NCI-H345 (cell line): ENCODE data around the gene LRMDA.

ENCODE experiments used
- DNase-seq: peaks from one replicate; lab custom pipeline; 2025; lab: John Stamatoyannopoulos, UW

The LRMDA gene

GRCh38 chr10:76440426-76440825 is 1009.0 kb downstream of the LRMDA start:
- no peak for DNase-seq

GRCh38 chr10:76442113-76442512 is 1010.7 kb downstream of the LRMDA start:
- no peak for DNase-seq

DNA sequence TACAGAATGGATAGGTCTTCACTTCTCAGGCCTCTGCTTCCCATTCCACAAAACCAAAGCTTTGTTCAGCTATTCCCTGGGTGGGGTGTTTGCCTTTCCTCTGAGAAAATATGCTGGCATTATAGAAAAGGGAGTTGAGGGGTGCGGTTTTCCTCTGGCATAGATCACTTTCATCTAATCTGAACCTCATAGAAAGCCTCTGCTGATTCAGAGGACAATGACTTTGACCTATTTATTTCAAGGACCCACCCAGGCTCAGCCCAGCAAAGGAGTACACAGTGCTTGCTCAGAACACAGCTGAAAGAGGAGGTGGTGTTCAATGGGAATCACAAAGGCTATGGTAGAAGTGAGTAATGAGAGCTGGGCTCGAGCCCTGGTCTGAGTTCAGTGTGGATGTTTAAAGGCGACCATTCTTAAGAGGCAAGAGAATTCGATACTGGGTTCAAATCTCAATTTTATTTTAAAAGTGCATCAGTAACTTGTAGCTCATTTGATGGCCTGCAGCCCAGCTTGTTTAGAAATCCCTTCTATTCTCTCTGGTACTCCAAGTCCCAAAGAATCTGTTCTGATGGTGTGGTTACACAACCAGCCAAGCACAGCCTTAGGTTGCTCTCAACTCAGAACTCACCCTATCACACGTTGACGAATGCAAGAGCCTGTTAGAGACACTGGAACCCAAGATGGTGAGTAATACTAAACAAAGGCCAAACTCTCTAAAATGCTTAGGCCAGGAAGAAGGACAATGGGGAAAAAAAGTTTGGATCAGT is 1012.8 kb downstream of the LRMDA start:
- no peak for DNase-seq

DNA sequence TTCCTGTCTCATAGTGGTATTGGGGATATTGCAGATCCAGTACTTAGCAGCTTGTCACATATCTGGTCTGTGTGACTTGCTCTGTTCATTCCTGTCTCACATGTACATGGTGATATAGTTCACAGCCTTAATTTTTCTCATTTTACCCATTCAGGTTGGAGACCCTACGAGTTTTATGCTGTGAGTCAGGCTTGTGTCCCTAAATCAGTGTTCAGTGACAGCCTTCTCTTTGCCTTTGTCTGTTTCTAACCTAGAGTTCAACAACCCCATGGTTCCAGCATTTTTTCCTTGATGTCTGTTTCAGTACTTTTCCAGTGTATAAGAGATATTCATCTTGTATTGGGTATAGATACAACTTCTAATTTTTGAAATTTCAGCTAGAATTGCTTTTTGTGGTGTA is 1016.2 kb downstream of the LRMDA start:
- no peak for DNase-seq

GRCh38 chr10:76451911-76452310 is 1020.5 kb downstream of the LRMDA start:
- no peak for DNase-seq

DNA sequence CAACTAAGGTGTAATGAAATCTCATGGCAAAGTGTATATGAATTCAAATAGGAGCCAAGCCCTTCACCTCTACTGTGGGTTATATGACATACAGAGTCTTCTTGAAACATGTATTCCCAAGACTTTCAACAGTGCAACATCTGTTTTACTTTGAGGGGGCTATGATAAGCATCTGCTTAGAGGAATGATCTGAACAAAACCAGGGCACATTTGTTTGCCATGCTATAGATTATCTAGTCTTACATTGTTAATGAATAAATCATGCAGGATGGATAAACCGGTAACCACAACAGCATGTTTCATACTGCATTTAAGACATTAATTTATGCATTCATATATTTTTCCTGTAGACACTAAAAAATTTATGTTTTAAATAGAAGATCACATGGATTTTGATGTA is 1021.9 kb downstream of the LRMDA start:
- no peak for DNase-seq

- no peak for DNase-seq
These were observed 1022.6 kb downstream of the LRMDA start for GRCh38 chr10:76453997-76454396.

DNA sequence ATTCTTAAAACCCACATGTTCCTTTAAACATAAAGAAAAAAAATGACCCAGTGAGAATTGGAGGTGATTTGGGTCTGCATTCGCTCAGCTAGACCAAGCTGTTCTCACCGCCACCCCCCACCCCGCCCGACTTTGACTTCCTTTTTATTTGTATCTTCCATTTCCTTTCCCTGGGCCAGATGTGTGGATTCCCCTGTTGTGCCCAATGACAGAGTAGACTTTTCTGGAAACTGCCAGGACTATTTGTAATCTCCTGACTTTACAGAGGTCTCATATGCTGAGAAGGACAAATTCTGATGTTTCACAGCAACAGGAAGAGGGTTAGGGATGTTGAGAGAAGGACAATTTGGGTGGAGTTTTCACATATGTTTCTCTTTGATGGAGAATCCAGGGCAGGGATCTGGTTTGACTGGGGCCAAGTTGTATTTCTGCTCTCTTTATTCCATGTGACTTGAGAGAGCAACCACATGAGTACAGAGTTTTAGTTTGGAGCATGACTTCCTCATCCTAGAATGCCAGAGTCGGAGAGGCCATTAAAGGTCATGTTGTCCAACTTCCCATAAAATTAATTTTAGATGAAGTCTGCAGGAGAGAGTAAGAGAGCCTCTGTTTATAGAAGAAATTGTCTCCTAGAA is 1023.2 kb downstream of the LRMDA start:
- no peak for DNase-seq

GRCh38 chr10:76456197-76456596 is 1024.8 kb downstream of the LRMDA start:
- no peak for DNase-seq

DNA sequence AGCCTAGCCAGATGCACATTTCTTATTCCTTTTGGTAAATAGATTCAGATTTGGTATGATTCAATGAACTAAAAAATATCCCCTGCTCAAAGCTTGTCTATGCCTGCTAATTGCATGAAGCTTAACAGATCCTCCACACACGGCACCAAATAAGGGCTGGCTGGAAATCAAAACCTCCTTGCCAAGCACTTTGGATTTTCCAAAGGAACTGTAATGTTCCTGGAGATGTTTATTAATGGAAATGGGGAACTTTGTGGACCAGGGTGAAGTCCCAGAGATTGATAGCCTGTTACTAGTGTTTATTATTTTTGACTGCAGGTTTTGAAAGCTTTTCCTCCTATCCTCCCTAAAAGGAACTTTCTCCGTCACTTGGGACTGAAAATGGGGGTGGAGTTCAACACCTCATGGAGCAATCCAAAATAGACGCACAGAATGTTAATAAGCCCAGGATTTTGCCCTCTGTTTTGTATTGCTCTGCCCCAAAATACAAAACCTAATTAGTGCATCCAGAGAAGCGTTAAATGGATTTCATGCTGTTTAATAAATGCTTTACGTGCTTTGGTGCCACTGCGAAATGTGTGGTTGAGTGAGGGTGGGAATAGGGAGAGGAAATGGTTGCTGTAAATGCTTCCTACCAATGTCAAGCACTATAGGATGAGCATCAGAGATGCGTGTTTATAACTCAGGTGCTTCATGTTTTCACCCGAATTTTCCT is 1027.7 kb downstream of the LRMDA start:
- no peak for DNase-seq

- no peak for DNase-seq
These were observed 1029.6 kb downstream of the LRMDA start for GRCh38 chr10:76461024-76461423.

DNA sequence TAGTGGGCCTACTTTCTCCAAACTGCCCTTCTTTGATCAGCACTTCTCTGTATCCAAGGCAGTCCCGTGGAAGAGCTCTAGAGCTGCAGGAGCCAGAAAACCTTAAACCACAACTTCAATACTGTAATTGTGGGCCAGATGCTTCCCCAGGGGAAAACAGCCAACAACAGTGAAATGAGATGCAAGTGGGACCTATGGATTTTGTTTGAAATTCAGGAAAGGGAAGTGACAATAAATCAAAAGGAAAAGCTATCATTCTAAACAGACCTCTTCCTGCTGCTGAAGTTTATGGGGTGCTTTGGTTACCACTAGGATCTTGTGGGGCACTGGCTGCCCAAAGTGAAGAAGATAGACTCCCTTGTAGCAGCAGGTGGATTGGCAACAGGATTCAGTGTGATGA is 1031.7 kb downstream of the LRMDA start:
- DNase-seq = no peak

DNA sequence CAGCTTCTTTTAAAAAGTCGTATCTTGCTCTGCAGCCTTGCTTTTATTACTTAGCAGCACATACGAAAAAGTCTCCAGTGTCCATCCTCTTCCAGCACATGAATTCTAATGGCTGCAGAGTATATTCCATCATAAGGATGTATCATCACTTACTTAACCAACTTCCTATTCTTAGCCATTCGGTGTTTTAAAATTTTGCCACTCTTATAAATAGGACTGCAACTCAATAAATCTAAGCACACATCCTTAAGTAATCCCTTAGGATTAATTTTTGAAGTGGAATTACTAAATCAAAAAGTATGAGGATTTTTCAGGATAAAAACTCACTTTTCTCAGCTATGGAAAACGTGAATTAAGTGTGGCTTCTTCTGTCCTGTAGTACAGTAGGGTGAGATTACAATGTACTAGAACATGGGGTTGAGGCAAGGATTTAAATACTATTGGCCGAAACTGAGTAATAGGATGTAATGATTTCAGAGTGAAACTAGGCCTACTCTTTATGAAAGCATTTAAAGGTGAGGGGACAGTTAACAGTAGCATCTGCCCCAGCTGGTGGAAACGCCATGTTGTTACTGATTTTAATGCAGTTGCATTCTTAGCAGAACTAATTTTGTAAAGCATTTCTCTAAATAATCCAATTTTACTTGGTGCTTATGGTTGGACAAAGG is 1035.5 kb downstream of the LRMDA start:
- no peak for DNase-seq

GRCh38 chr10:76469675-76470074 is 1038.3 kb downstream of the LRMDA start:
- no peak for DNase-seq

DNA sequence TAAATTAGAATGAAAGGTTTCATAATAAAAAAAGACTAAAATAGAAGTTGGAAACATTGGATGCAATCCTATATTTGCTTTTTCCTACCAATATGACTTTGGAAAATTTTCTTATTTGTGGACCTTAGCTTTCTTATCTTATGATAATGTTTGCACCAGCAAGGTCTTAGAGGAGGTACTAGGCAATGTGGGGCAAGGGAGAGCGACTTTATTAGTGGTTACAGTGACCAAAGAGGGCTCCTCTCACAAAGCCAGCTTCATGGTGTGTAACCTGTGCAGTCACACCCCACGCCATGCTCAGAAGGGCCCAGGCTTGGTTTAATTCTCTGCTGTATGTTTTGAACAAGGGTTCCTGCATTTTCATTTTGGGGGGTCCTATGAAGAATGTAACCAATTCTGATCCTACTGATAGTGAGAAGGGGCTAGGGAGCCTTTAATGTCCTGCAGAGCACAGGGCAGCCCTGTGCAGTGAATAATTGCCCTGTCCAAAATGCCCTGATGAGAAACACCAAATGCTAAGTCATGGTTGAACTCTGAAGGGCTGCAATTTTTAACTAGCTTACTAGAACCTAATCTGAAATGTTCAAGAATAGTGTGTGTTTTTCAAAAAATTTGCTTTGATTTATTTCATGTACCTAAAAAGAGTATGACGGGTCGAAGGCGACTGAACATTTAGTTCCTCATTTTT is 1047.8 kb downstream of the LRMDA start:
- no peak for DNase-seq

DNA sequence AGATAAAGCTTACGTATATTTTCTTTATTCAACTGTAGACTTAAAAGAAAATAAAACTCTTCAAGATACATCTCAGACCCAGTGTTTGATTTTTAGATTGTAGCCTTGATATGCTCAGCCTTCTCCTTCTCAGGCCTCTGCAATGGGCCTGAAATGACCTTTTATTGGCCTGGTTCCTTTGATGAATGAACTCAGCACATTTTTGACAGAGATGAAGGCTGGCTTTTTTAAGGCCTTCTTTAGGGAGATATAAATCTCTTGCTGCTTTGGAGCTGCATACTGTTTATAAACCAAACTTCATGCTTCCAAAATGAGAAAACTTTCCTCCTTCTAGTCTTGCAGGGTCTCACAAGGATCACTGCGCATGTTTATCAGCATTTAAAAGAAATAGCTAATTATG is 1049.8 kb downstream of the LRMDA start:
- no peak for DNase-seq

DNA sequence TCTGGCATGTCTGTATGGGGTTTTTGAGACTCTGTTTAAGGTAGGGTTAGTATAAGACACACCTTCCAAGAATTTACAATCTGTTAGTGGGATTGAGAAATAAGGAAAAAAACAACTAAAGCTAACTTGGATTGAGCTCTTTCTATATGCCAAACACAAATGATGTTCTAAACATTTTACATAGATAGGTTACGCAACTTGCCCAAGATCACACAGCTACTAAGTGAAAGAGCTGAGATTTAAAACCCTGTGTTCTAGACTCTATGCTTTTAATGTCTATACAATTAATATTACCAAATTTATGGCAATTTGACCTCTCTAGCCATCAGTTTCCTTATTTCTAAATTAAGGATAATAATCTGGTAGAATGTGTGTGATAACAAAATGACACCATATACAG is 1056.2 kb downstream of the LRMDA start:
- DNase-seq = no peak

DNA sequence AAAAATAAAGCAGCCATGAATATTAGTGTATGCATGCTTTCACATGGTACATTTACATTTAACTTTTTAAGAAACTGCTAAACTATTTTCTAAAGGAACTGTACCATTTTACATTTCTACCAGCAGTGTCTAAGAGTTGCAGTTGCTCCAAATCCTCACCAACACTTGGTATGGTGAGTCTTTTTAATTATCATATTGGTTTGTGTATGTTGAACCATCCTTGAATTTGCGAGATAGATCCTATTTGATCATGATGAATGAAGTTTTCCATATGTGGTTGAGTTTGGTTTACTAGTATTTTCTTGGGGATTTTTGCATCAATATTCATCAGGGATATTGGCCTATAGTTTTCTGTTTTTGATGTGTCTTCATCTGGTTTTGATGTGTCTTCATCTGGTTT is 1057.2 kb downstream of the LRMDA start:
- no peak for DNase-seq

DNA sequence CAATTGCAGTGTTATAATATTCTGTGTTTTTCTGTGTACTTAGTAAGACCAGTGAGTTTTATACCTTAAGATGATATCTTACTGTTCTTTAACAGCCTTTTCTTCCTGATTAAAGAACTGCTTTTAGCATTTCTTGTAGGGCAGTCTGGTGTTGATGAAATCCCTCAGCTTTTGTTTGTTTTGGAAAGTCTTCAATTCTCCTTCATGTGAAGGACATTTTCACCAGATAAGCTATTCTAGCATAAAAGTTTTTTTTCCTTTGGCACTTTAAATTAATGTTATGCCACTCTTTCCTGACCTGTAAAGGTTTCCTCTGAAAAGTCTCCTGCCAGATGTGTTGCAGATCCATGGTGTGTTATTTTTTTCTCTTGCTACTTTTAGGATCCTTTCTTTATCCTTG is 1059.8 kb downstream of the LRMDA start:
- no peak for DNase-seq

GRCh38 chr10:76492026-76492425 is 1060.6 kb downstream of the LRMDA start:
- no peak for DNase-seq

- DNase-seq = no peak
These were observed 1061.5 kb downstream of the LRMDA start for GRCh38 chr10:76492678-76493472.
